Anterior cingulate cortex (tissue), 58 donors: ENCODE measurements around the gene KDM4E.
"Not testable (repeated sequence)": the region's sequence is repeated elsewhere in the genome, so short reads cannot be mapped to it uniquely, and the experiment has no call there.

Source experiments
- DNase-seq, 58 donors: peaks; one replicate each; lab custom pipeline; 2025; lab: John Stamatoyannopoulos, UW

Gene KDM4E

GRCh38 chr11:95049122-95049521 lies 24.1 kb downstream of the KDM4E start, which contains the start of gene KDM4F:
TSS of gene KDM4F (plus strand) at chr11:95049422.
- not testable (repeated sequence) for DNase-seq

- DNase-seq = no peak
These were observed 25.6 kb downstream of the KDM4E start for GRCh38 chr11:95050595-95051202.

- DNase-seq = no peak
These were observed 29.3 kb downstream of the KDM4E start for GRCh38 chr11:95054356-95054755.

GRCh38 chr11:95055283-95055897 lies 30.3 kb downstream of the KDM4E start:
- no peak for DNase-seq

GRCh38 chr11:95057959-95058358 lies 32.9 kb downstream of the KDM4E start:
- no peak for DNase-seq

- no peak for DNase-seq
These were observed 33.6 kb downstream of the KDM4E start for GRCh38 chr11:95058621-95059020.

GRCh38 chr11:95059046-95059445 lies 34.0 kb downstream of the KDM4E start:
- no peak for DNase-seq

GRCh38 chr11:95065336-95065735 lies 40.3 kb downstream of the KDM4E start:
- peak in 2 of 58 donors; percentile 18 to 21 for DNase-seq

GRCh38 chr11:95066716-95067038 lies 41.6 kb downstream of the KDM4E start, which contains the start of gene SRSF8:
TSS of gene SRSF8 (plus strand) at chr11:95066919. CDS start at chr11:95067227, 308 bp downstream.
- DNase-seq = no peak

- peak in 56 of 58 donors; percentile 49 to 87 (median 77) for DNase-seq
These were observed 42.2 kb downstream of the KDM4E start for GRCh38 chr11:95067039-95067840.

- peak in 4 of 58 donors; percentile 13 to 76 (median 52) for DNase-seq
These were observed 42.8 kb downstream of the KDM4E start for GRCh38 chr11:95067841-95068219.

GRCh38 chr11:95068549-95068948 lies 43.5 kb downstream of the KDM4E start:
- DNase-seq = peak in 50 of 58 donors; percentile 10 to 83 (median 55)

- no peak for DNase-seq
These were observed 45.4 kb downstream of the KDM4E start for GRCh38 chr11:95070471-95070870.

GRCh38 chr11:95072948-95073347 lies 47.9 kb downstream of the KDM4E start:
- no peak for DNase-seq

- DNase-seq = peak in 14 of 58 donors; percentile 2 to 81 (median 22)
These were observed 49.9 kb downstream of the KDM4E start for GRCh38 chr11:95074792-95075563.

- no peak for DNase-seq
These were observed 51.4 kb downstream of the KDM4E start for GRCh38 chr11:95076416-95076815.

- no peak for DNase-seq
These were observed 51.9 kb downstream of the KDM4E start for GRCh38 chr11:95076981-95077380.
